Erythroblast (primary cell): ENCODE results near the gene EGR4.

Experiments used
- GATA1 ChIP-seq: IDR thresholded peaks from 2 replicates; pipeline ENCODE4 v1.6.1; 2011; ENCODE audit warnings: low read depth, mild to moderate bottlenecking, control low read depth, low read length, moderate library complexity
- POLR2A ChIP-seq: IDR thresholded peaks from 2 replicates; pipeline ENCODE4 v1.6.1; 2011; ENCODE audit warnings: mild to moderate bottlenecking, low read length

- TF ChIP-seq POLR2A (no peak), GATA1 (no peak)
Measured at GRCh38 chr2:73291461-73292315, 1.7 kb downstream of the EGR4 start.
